K562 (cell line): ENCODE results near the gene APBB2. TPM values are rescaled to one million over a fixed set of nuclear protein-coding genes. Genes with fewer than 3 reads are reported as not detected.

Source experiments
- ATAC-seq: fragments of 200-7000 bp; cut with Tn5 transposase; 3 replicates; pipeline ENCODE4 v1.9.1; 2020; ENCODE audit warnings: moderate library complexity
- BruUV-seq: library from RNA; stranded (reverse); fragments of 400-500 nt; replicated peaks from 2 replicates; lab custom pipeline; 2021; lab: Mats Ljungman, UMichigan
- CTCF ChIA-PET: fragments of 300-600 bp; formaldehyde crosslinking; extraction: SDS; loops from one replicate; lab custom pipeline; 2021; ENCODE audit warnings: low intra/inter-chr PET ratio; lab: Yijun Ruan, JAX
- POLR2A ChIA-PET: fragments of 300-600, 350-650 bp; sonication (Branson Sonifier 250); formaldehyde crosslinking; extraction: SDS; loops from one replicate; lab custom pipeline; 2021; ENCODE audit warnings: antibody characterized with exemption, inconsistent platforms; lab: Yijun Ruan, JAX
- DNase-seq, 4 experiments: peaks; one replicate each; pipeline versions ENCODE4 v3.0.0 to v3.0.0-alpha.2; 2011 to 2018; ENCODE audit warnings: low spot score in 3 of 4, mixed read lengths in 3 of 4; ENCODE audit errors: extremely low read depth in 1 of 4
- FAIRE-seq: peaks from 2 replicates; lab custom pipeline; 2011; peaks lifted over from hg19 to GRCh38; lab: Jason Lieb, UNC
- H2AFZ ChIP-seq: 2 replicates; pipeline ENCODE4 v1.6.0; 2011; ENCODE audit warnings: low read depth, low read length, control low read depth, inconsistent platforms
- H3K27ac ChIP-seq: fragments of 200-600 bp; 3 replicates; pipeline ENCODE4 v1.8.0; 2011; ENCODE audit warnings: low read depth, mild to moderate bottlenecking, control low read depth, inconsistent platforms, low read length, moderate library complexity, mixed read lengths; ENCODE audit errors: extremely low read depth
- H3K27me3 ChIP-seq, 2 experiments: fragments of 300-600 bp in 1 of 2; 2 replicates in 1 of 2; 3 replicates in 1 of 2; pipeline versions ENCODE4 v1.6.0 to v1.8.0; 2011; ENCODE audit warnings: inconsistent platforms in 2 of 2, low read length in 2 of 2, mild to moderate bottlenecking in 1 of 2, mixed read lengths in 1 of 2, moderate library complexity in 1 of 2; ENCODE audit not compliant: control insufficient read depth in 2 of 2, insufficient read depth in 2 of 2
- H3K36me3 ChIP-seq: fragments of 300-600 bp; 3 replicates; pipeline ENCODE4 v1.8.0; 2011; ENCODE audit warnings: mild to moderate bottlenecking, low read length, inconsistent platforms; ENCODE audit not compliant: control insufficient read depth, insufficient read depth
- H3K4me1 ChIP-seq, 2 experiments: fragments of 200-600 bp in 1 of 2; replicated peaks in 1 of 2; 2 replicates in 1 of 2; 3 replicates in 1 of 2; pipeline versions ENCODE4 v1.5.1 to v1.8.0; 2011; ENCODE audit warnings: inconsistent platforms in 2 of 2, low read length in 2 of 2, mild to moderate bottlenecking in 1 of 2, mixed read lengths in 1 of 2, moderate library complexity in 1 of 2; ENCODE audit not compliant: control insufficient read depth in 2 of 2, insufficient read depth in 2 of 2
- H3K4me2 ChIP-seq: 2 replicates; pipeline ENCODE4 v1.6.1; 2011; ENCODE audit warnings: low read length, control low read depth, inconsistent platforms, mixed read lengths; ENCODE audit not compliant: insufficient read depth
- H3K4me3 ChIP-seq: fragments of 200-600 bp; sonication (generic), shearing (Covaris generic); 2 replicates; pipeline ENCODE4 v1.5.1; 2016; ENCODE audit warnings: control low read depth, inconsistent platforms
- H3K79me2 ChIP-seq: fragments of 200-600 bp; 3 replicates; pipeline ENCODE4 v1.8.0; 2011; ENCODE audit warnings: low read length, inconsistent platforms; ENCODE audit not compliant: control insufficient read depth, insufficient read depth
- H3K9ac ChIP-seq, 2 experiments: 2 replicates each; pipeline versions ENCODE4 v1.6.0 to v1.6.1; 2011; ENCODE audit warnings: low read depth in 2 of 2, low read length in 2 of 2, control low read depth in 1 of 2, inconsistent platforms in 1 of 2, mild to moderate bottlenecking in 1 of 2, mixed read lengths in 1 of 2; ENCODE audit not compliant: insufficient read depth in 1 of 2
- H3K9me1 ChIP-seq: one replicate; pipeline ENCODE4 v1.6.0; 2011; ENCODE audit warnings: inconsistent platforms, mild to moderate bottlenecking, low read length, moderate library complexity; ENCODE audit not compliant: control insufficient read depth, insufficient read depth
- H3K9me3 ChIP-seq: replicated peaks from 2 replicates; pipeline ENCODE4 v1.5.1; 2011; ENCODE audit warnings: low read depth, low read length, inconsistent platforms; ENCODE audit not compliant: control insufficient read depth, insufficient read depth
- H4K20me1 ChIP-seq: replicated peaks from 2 replicates; pipeline ENCODE4 v1.6.1; 2011; ENCODE audit warnings: low read length, inconsistent platforms, mixed read lengths; ENCODE audit not compliant: control insufficient read depth, insufficient read depth
- BMI1 ChIP-seq: fragments of 150-350 bp; IDR thresholded peaks from 2 replicates; pipeline ENCODE4 v1.6.1; 2014; ENCODE audit warnings: low read length
- FOXM1 ChIP-seq, 2 experiments: fragments of 450-650 bp in 1 of 2; sonication (generic) in 1 of 2; formaldehyde crosslinking in 1 of 2; IDR thresholded peaks; 2 replicates each; pipeline versions ENCODE4 v1.6.1 to v1.9.0; 2017 to 2022; ENCODE audit warnings: low read depth in 2 of 2, mild to moderate bottlenecking in 2 of 2, missing genetic modification reagents in 1 of 2, moderate library complexity in 1 of 2
- GABPB1 ChIP-seq: sonication (generic); formaldehyde crosslinking; IDR thresholded peaks from 2 replicates; pipeline ENCODE4 v1.8.0; 2022; ENCODE audit warnings: mild to moderate bottlenecking, missing genetic modification reagents
- HNRNPH1 ChIP-seq: fragments of 200-400 bp; formaldehyde crosslinking; optimal IDR thresholded peaks from 2 replicates; pipeline ENCODE3; 2017; ENCODE audit warnings: low read depth, mild to moderate bottlenecking, low read length, moderate library complexity
- POLR2B ChIP-seq: fragments of 450-650 bp; IDR thresholded peaks from 2 replicates; pipeline ENCODE4 v1.6.1; 2018; ENCODE audit warnings: low read depth; ENCODE audit not compliant: partially characterized antibody
- RBBP5 ChIP-seq: fragments of 200-600 bp; sonication (generic); IDR thresholded peaks from 2 replicates; pipeline ENCODE4 v1.6.1; 2012; ENCODE audit warnings: borderline replicate concordance, mild to moderate bottlenecking, low read length, control low read depth, inconsistent platforms; ENCODE audit not compliant: insufficient read depth, poor library complexity, severe bottlenecking
- SMAD3 ChIP-seq: fragments of 450-650 bp; formaldehyde crosslinking; conservative IDR thresholded peaks from 2 replicates; pipeline ENCODE4 v1.4.0; 2020; ENCODE audit warnings: mild to moderate bottlenecking
- SMARCE1 ChIP-seq: fragments of 450-650 bp; IDR thresholded peaks from 2 replicates; pipeline ENCODE4 v1.7.1; 2016; ENCODE audit warnings: mild to moderate bottlenecking
- TEAD4 ChIP-seq, 2 experiments: sonication (generic) in 1 of 2; formaldehyde crosslinking in 1 of 2; IDR thresholded peaks; 2 replicates each; pipeline versions ENCODE4 v1.6.1 to v1.8.0; 2012 to 2022; ENCODE audit warnings: borderline replicate concordance in 1 of 2, inconsistent platforms in 1 of 2, low read length in 1 of 2, mild to moderate bottlenecking in 1 of 2, missing genetic modification reagents in 1 of 2
- ZNF165 ChIP-seq: fragments of 250-450 bp; sonication (Bioruptor Pico); IDR thresholded peaks from 2 replicates; pipeline ENCODE4 v1.4.0; 2020; ENCODE audit warnings: borderline replicate concordance
- ZNF354B ChIP-seq: fragments of 250-450 bp; sonication (Bioruptor Pico); IDR thresholded peaks from 2 replicates; pipeline ENCODE4 v1.4.0; 2020
- ZNF384 ChIP-seq: IDR thresholded peaks from 2 replicates; pipeline ENCODE4 v1.6.1; 2012; ENCODE audit warnings: low read depth, low read length, improper control_type of control experiment
- ZNF57 ChIP-seq: fragments of 450-650 bp; formaldehyde crosslinking; IDR thresholded peaks from 2 replicates; pipeline ENCODE4 v1.4.0; 2020; ENCODE audit warnings: mild to moderate bottlenecking, moderate library complexity
- ZNF668 ChIP-seq: fragments of 250-450 bp; sonication (Bioruptor Pico); IDR thresholded peaks from 2 replicates; pipeline ENCODE4 v1.8.0; 2022; ENCODE audit warnings: mild to moderate bottlenecking, inconsistent platforms
- ZNF707 ChIP-seq: fragments of 250-450 bp; sonication (Bioruptor Pico); conservative IDR thresholded peaks from 2 replicates; pipeline ENCODE4 v1.8.0; 2022; ENCODE audit warnings: inconsistent platforms, mild to moderate bottlenecking, moderate library complexity
- WGBS: fragments of 100-300 bp; shearing (Covaris generic); methylation state at CpG from one replicate; pipeline ENCODE4 v1.1.6; 2016; ENCODE audit warnings: low coverage, mixed read lengths; ENCODE audit not compliant: insufficient coverage; ENCODE audit errors: missing lambda C conversion rate; 5-methylcytosine and 5-hydroxymethylcytosine counted together
- in situ Hi-C: fragments of 300-500 bp; cut with MboI; formaldehyde crosslinking; loops from 4 replicates; pipeline ENCODE4 v1.15.0; 2018; ENCODE audit warnings: inconsistent platforms, mixed read lengths
- intact Hi-C: fragments of 100-400 bp; cut with micrococcal nuclease; formaldehyde crosslinking; loops from 2 replicates; pipeline ENCODE4 v1.14.2; 2022
- polyA plus RNA-seq, 8 experiments: library from polyadenylated mRNA; depleted of rRNA in 4 of 8; stranded (reverse) in 5 of 8; unstranded in 3 of 8; fragments of >200 nt; fragmentation: Nextera tagmentation in 2 of 8; fragmentation: Illumina TruSeq in 1 of 8; extraction: Ambion mirVana in 2 of 8; extraction: Trizol in 1 of 8; gene quantifications; 2 replicates each; pipeline versions ENCODE4 v1.2.1 to v1.2.3, GENCODE V29; 2011 to 2014; ENCODE audit warnings: inconsistent platforms in 1 of 8, missing spikeins in 1 of 8
- total RNA-seq, 7 experiments: library from RNA; depleted of rRNA in 6 of 7; stranded (reverse); fragments of >200 nt in 6 of 7; fragmentation: Illumina TruSeq in 2 of 7; extraction: Trizol in 2 of 7; gene quantifications; 2 replicates each; pipeline versions ENCODE4 v1.2.1 to v1.2.3, GENCODE V29; 2011 to 2021; ENCODE audit warnings: low replicate concordance in 1 of 7
- TF ChIP-seq, protein P1 (sequence below): fragments of 450-650 bp; IDR thresholded peaks from 2 replicates; pipeline ENCODE4 v1.6.1; 2017; ENCODE audit warnings: mild to moderate bottlenecking, moderate library complexity
- TF ChIP-seq, protein P2 (sequence below): fragments of 250-450 bp; sonication (Bioruptor Pico); IDR thresholded peaks from 2 replicates; pipeline ENCODE4 v1.4.0; 2020

Gene APBB2
- total and polyA plus RNA-seq, 9 of the 15 experiments (the other 6 are each of a cell fraction or from before 2014, with no cell fraction given): 0.08 to 2.1 (median 1.4) TPM

DNA sequence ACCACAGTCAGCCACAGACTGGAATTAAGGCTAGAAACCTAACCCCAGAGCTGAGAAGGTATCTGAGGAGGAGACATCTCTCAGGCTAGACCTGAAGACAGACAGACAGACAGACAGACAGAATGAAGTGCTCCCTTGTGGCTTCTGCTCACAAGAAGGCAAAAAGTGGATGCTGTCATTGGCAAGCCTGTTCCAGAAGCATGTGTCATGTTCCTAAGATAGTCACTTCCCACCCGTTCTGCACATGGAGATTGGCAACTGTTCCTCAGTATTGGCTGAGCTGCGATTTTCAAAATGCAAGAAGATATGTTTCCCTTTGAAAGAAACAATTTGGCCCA, 298.2 kb downstream of the APBB2 start:
- WGBS: 0% methylated on average over 2 of the region's 2 CpGs
- no peaks in the 10 kb centered on the region; the same call in 1 of the 2 replicates for H4K20me1 ChIP-seq
- ChIA-PET CTCF (no interaction called here), POLR2A (interaction anchor here (1.2 kb wide), 1 partner anchor 14 kb away, joined by 3 read pairs; no protein-coding TSS in a partner anchor)
- no peaks in the 10 kb centered on the region for H3K9me3 ChIP-seq
- in situ Hi-C loops: no loop called here
- BruUV-seq: no TSS peak
- H3K27me3 ChIP-seq: peaks cover 12 to 28% of the 10 kb centered on the region in 2 experiments; a peak in 4 of 5 replicates
- no peak overlapping the region for H2AFZ ChIP-seq
- H3K9me1 ChIP-seq: no peaks in the 10 kb centered on the region
- H3K4me3 ChIP-seq: no peak overlapping the region
- intact Hi-C loops: loop anchor here (5.0 kb wide), 1 partner anchor 179 kb away; no protein-coding TSS in a partner anchor
- H3K27ac ChIP-seq: no peak overlapping the region
- H3K9ac ChIP-seq: no peak overlapping the region
- ATAC-seq: no peak
- H3K4me2 ChIP-seq: no peak overlapping the region
- no peaks in the 10 kb centered on the region for H3K4me1 ChIP-seq
- FAIRE-seq: no peak
- H3K36me3 ChIP-seq: no peaks in the 10 kb centered on the region
- DNase-seq: no peak
- H3K79me2 ChIP-seq: no peaks in the 10 kb centered on the region
- TF ChIP-seq POLR2B: no peak
- TF ChIP-seq TEAD4 (IDR thresholded peaks at IDR 0.05; ENCODE audit: low read length): no peak
- TF ChIP-seq TEAD4 (CRISPR knock-in tag; IDR thresholded peaks at IDR 0.05; ENCODE audit: borderline replicate concordance): no peak
- TF ChIP-seq GABPB1 (CRISPR knock-in tag): no peak
- no peak for TF ChIP-seq ZNF384
- TF ChIP-seq ZNF354B (CRISPR knock-in tag): no peak
- no peak for TF ChIP-seq ZNF165 (CRISPR knock-in tag)
- TF ChIP-seq BMI1: no peak
- TF ChIP-seq, protein P1, sequence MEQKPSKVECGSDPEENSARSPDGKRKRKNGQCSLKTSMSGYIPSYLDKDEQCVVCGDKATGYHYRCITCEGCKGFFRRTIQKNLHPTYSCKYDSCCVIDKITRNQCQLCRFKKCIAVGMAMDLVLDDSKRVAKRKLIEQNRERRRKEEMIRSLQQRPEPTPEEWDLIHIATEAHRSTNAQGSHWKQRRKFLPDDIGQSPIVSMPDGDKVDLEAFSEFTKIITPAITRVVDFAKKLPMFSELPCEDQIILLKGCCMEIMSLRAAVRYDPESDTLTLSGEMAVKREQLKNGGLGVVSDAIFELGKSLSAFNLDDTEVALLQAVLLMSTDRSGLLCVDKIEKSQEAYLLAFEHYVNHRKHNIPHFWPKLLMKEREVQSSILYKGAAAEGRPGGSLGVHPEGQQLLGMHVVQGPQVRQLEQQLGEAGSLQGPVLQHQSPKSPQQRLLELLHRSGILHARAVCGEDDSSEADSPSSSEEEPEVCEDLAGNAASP: no peak
- TF ChIP-seq ZNF57 (CRISPR knock-in tag): no peak
- TF ChIP-seq ZNF707: no peak
- no peak for TF ChIP-seq HNRNPH1
- TF ChIP-seq, protein P2, sequence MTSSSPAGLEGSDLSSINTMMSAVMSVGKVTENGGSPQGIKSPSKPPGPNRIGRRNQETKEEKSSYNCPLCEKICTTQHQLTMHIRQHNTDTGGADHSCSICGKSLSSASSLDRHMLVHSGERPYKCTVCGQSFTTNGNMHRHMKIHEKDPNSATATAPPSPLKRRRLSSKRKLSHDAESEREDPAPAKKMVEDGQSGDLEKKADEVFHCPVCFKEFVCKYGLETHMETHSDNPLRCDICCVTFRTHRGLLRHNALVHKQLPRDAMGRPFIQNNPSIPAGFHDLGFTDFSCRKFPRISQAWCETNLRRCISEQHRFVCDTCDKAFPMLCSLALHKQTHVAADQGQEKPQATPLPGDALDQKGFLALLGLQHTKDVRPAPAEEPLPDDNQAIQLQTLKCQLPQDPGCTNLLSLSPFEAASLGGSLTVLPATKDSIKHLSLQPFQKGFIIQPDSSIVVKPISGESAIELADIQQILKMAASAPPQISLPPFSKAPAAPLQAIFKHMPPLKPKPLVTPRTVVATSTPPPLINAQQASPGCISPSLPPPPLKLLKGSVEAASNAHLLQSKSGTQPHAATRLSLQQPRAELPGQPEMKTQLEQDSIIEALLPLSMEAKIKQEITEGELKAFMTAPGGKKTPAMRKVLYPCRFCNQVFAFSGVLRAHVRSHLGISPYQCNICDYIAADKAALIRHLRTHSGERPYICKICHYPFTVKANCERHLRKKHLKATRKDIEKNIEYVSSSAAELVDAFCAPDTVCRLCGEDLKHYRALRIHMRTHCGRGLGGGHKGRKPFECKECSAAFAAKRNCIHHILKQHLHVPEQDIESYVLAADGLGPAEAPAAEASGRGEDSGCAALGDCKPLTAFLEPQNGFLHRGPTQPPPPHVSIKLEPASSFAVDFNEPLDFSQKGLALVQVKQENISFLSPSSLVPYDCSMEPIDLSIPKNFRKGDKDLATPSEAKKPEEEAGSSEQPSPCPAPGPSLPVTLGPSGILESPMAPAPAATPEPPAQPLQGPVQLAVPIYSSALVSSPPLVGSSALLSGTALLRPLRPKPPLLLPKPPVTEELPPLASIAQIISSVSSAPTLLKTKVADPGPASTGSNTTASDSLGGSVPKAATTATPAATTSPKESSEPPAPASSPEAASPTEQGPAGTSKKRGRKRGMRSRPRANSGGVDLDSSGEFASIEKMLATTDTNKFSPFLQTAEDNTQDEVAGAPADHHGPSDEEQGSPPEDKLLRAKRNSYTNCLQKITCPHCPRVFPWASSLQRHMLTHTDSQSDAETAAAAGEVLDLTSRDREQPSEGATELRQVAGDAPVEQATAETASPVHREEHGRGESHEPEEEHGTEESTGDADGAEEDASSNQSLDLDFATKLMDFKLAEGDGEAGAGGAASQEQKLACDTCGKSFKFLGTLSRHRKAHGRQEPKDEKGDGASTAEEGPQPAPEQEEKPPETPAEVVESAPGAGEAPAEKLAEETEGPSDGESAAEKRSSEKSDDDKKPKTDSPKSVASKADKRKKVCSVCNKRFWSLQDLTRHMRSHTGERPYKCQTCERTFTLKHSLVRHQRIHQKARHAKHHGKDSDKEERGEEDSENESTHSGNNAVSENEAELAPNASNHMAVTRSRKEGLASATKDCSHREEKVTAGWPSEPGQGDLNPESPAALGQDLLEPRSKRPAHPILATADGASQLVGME (CRISPR knock-in tag): no peak
- TF ChIP-seq SMAD3 (CRISPR knock-in tag): no peak
- no peak for TF ChIP-seq RBBP5
- no peak for TF ChIP-seq SMARCE1
- no peak for TF ChIP-seq FOXM1 (IDR thresholded peaks at IDR 0.05; ENCODE audit: low read depth)
- no peak for TF ChIP-seq FOXM1 (CRISPR knock-in tag; IDR thresholded peaks at IDR 0.05; ENCODE audit: low read depth)
- TF ChIP-seq ZNF668 (CRISPR knock-in tag): no peak
